ENCODE results near the gene HRK.

Gene HRK

GRCh38 chr12:116881325-116881876 is at the start of gene HRK:
TSS of gene HRK (minus strand) at chr12:116881441. CDS start at chr12:116881307, 134 bp downstream.
- TF ChIP-seq CTCF (IDR thresholded peaks at IDR 0.05): no peak

- TF ChIP-seq CTCF (IDR thresholded peaks at IDR 0.05): no peak
Observed at GRCh38 chr12:116929885-116930284, 48.6 kb upstream of the HRK start.

- no peak for TF ChIP-seq CTCF (IDR thresholded peaks at IDR 0.05)
Observed at GRCh38 chr12:116928504-116928903, 47.3 kb upstream of the HRK start.

- TF ChIP-seq CTCF (IDR thresholded peaks at IDR 0.05): no peak
Observed at GRCh38 chr12:116927244-116927940, 46.2 kb upstream of the HRK start.

GRCh38 chr12:116926283-116927243 is 45.3 kb upstream of the HRK start:
- no peak for TF ChIP-seq CTCF (IDR thresholded peaks at IDR 0.05)

GRCh38 chr12:116924558-116925453 is 43.6 kb upstream of the HRK start:
- no peak for TF ChIP-seq CTCF (IDR thresholded peaks at IDR 0.05)
